ENCODE data around the gene EHBP1.
"Not testable (repeated sequence)": the region's sequence is repeated elsewhere in the genome, so short reads cannot be mapped to it uniquely, and the experiment has no call there.

The EHBP1 gene

DNA sequence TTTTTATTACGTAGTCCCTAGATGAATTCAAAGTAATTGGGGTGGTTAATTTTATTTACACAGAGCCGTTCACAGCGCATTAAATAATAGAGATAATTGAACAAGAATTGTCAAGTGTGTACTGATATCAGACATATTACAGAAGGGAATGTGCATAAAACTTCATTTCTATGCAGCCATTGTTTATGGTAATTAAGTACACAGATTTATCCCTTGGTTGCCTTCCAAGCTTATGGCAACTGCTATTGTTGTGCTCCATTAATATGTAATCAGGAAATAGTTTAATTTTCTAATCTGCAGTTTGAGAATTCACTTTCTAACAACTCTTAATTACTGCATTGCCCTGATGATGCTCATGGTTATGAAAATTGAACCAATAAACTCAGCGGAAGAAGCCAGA lies 297.8 kb downstream of the EHBP1 start:
- DNase-seq (ENCODE audit: low read depth in 1 of 2, low spot score in 1 of 2): no peak

DNA sequence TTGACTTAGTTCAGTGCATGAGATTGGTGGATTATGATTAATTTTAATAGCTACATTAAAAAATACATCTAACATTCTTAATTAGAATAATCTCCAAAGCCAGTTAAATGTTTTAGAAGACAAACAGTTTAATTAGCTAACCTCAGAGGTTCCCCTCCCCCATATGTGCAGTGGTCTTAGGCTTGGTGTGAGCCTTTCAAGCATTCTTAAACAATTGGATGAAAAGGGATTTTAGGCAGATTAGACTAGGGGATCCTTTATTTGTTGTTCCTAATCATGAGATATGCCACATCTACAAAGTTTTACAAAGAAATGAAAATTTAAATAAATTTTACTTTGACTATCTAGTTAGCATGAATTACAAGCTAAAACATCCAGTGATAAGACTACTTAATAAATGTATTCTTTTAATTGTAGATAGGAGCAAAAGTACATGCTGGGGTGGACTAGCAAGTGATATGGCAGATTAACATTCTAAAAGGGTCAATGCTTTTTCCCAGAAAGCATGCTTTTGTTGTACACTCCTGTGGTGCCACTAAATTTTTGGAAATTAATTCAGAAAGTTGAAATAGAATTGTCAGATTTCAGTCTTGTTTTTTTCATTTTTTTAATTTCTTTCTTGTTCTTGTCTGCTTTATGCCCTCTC lies 302.4 kb downstream of the EHBP1 start:
- DNase-seq (ENCODE audit: low read depth in 1 of 2, low spot score in 1 of 2): no peak

DNA sequence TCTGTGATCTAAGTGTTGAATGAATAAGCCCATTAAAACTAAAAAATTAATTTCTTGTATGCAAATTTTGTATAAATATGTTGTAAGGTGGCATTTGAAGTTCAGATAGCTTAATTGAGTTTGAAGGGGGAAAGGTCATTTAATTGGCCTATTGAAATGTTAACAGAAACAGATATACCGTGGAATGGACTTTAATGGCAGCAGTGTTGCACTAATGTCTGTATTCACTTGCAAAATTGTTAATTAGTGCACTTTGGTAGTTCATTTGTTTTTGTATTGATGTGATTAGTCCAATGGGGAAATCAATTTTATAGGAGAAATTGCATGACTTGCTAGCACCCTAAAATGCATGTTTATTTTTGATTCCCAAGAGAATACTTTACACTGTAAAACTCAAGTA lies 303.3 kb downstream of the EHBP1 start:
- DNase-seq (ENCODE audit: low read depth in 1 of 2, low spot score in 1 of 2): no peak

DNA sequence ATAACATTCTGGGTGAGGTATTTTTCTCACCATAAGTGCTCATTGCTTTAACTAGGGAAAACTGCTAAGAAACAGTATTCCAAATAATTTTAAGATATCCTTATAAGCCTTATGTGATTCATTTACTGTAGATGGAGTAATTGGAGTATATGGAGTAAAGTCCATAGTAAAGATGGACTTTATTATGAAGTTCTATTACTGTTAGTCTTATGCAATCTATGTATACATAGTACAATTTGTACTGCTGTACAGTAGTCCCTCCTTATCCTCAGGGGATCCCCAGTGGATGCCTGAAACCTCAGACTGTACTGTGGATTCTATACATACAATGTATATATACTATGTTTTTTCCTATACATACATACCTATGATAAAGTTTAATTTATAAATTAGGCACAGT lies 304.0 kb downstream of the EHBP1 start:
- no peak for DNase-seq (ENCODE audit: low read depth in 1 of 2, low spot score in 1 of 2)

DNA sequence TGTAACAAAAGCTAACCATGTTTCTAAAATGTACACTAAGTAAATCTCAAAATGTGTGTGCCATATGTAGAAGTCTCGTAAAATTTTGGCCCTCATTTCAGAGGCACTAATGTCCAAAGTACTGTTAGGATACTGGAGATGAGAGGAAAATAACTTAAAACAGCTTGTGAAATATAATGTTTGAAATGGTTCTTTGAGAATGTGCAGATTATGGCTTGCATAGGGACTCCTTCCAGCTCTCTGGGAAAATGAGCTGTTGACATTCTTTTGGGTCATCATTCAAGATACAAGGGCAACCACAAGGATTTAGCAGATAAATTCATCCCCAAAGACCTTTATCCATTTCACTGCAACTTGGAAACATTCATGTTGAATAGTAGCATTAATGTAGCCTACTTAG lies 307.0 kb downstream of the EHBP1 start:
- DNase-seq (ENCODE audit: low read depth in 1 of 2, low spot score in 1 of 2): no peak

DNA sequence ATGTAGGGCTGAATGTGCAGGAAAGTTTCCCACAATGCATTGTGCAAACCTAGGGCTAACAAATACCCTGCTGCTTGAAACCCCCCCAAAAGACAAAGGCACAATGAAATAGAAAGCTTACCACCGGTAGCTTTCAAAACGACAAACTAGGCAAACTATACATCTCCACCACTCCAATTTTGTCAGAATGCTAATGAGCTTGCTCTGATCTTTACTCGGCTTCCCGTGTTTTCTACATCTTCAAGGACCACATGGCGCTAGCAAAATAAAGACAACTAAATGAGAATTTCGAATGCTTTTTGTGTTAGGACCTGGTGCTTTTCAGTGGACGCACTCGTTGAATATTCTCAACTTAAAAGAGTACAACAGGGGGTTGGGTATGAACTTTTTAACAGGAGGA lies 307.9 kb downstream of the EHBP1 start:
- DNase-seq (ENCODE audit: low read depth in 1 of 2, low spot score in 1 of 2): no peak

DNA sequence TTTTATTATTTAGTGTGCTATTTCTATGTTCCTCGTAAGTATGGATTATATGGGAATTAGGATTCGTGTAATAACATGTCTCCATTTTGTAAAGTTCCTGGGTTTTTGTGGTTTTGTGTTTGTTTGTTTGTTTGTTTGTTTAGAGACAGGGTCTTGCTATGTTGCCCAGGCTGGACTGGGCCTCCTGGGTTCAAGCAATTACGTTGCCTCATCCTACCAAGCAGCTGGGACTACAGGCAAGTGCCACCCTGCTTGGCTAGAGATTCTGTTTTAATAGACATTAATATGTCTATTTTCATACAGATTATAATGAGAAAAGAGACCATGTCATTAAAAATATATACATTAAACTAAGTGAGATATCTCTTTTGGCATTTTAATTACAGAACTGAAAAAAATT lies 309.9 kb downstream of the EHBP1 start:
- DNase-seq (ENCODE audit: low read depth in 1 of 2, low spot score in 1 of 2): no peak

DNA sequence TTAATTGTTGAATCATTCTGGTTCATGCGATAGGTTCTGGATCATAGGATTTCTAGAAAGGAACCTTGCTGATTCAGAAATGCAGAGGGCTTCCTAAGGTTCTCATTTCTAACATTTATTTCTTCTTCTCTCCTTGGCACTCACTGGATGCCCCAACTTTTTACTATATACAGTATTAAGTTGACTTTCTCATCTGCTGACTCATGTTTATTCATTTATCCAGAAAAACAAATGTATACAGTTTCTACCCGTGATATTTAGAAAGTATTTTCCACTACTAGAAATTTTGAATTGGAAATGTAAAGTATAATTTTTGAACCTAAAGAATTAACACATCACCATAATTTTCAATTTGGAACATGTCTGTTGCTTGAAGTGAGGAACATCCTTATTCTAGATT lies 312.9 kb downstream of the EHBP1 start:
- DNase-seq (ENCODE audit: low read depth in 1 of 2, low spot score in 1 of 2): no peak

DNA sequence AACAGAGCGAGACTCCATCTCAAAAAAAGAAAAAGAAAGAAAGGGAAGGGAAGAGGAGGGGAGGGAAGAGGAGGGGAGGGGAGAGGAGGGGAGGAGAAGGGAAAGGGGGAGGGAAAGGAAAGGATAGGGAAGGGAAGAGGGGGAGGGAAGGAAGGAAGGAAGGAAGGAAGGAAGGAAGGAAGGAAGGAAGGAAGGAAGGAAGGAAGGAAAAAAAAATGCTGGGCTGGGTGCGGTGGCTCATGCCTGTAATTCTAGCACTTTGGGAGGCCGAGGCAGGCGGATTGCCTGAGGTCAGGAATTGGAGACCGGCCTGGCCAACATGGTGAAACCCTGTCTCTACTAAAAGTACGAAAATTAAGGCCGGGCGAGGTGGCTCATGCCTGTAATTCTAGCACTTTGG lies 314.2 kb downstream of the EHBP1 start:
- not testable (repeated sequence) for DNase-seq (ENCODE audit: low read depth in 1 of 2, low spot score in 1 of 2)

DNA sequence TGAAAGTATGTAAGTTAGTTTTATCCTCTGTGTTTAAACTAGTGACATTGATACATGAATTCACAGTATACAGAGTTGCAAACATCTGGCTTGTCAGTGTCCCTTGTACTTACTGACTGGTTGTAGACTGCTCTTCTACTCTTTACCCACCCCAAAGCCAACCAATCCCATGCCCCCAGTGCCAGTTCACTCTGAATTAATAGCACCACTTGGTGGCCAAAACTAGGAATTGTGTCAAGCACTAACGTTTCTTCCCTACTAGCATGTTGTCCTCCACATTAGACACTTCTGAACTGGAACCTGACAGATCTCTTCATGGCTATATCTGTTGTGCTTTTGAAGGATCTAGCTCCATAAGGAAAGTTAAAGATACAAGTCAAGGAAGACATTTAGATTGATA lies 317.9 kb downstream of the EHBP1 start:
- no peak for DNase-seq (ENCODE audit: low read depth in 1 of 2, low spot score in 1 of 2)

DNA sequence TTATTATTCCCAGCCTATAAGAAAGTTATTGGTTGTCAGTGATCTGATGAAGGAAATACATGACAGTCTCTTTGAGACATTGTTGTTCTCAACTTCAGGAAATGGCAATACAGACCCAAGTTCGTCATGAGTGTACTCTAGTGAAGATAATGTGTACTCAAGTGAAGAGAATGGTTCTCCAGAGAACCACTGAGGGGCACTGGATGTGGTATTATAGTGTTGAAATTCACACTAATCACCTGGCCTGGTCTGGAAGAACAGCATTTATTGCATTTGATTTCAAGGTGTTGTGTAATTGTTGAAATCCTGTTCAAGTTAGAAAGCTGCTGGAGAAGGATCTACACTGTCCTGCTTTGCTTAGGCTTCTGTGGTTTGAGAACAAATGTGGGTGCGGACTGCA lies 321.7 kb downstream of the EHBP1 start:
- no peak for DNase-seq (ENCODE audit: low read depth in 1 of 2, low spot score in 1 of 2)

DNA sequence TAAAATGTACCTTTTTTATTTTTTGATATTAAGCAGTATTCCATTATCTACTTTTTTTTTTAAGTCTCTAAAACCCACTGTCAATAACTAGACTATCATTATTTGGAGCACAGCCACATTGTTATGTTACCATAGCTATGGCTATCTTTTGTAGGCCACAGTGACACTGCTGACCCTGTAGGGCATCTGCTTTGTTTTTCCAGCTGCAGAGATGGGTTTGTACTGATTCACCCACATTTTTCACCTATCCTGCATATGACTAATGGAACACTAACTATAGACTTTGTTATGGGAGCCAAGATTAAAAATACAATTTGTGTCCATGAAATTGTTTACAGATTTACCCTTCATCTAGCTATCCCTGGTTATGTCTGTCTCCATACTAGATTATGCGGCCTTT lies 323.5 kb downstream of the EHBP1 start:
- no peak for DNase-seq (ENCODE audit: low read depth in 1 of 2, low spot score in 1 of 2)

DNA sequence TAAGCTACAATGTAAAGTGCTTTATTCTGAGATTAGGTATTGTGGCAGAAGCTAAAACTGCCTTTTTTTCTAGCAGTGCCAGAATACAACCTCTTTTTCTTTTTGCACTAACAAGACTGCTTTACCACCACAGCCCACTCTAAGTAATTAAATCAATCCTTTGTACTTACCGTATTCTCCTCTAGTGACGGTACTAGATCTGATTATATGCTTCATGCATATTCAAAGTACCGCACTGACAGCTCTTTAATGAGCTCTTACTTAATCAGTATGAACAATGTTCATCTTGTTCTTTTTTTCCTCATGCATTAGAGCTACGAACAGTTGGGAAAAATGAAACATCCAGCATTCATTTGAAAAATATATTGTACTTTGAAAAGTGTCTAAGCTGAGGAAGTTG lies 329.0 kb downstream of the EHBP1 start:
- no peak for DNase-seq (ENCODE audit: low read depth in 1 of 2, low spot score in 1 of 2)

DNA sequence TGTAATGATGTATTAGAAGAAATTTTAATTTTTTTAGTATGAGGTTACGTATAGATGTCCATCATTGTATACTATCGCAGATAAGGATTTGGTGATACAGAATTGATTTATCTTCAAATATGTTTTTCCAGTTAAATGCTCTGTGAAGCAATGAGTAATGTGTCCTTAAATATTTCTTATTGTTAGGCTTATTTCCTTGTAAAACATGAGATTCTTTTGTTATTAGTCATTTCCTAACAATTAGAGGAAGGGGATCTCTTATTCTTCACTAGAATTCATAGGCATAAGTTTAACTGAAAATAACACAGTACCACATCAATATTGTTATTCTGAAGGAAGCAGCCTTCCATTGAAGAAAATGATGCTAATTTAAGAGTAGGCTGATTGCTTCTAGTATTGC lies 329.7 kb downstream of the EHBP1 start:
- DNase-seq (ENCODE audit: low read depth in 1 of 2, low spot score in 1 of 2): no peak

DNA sequence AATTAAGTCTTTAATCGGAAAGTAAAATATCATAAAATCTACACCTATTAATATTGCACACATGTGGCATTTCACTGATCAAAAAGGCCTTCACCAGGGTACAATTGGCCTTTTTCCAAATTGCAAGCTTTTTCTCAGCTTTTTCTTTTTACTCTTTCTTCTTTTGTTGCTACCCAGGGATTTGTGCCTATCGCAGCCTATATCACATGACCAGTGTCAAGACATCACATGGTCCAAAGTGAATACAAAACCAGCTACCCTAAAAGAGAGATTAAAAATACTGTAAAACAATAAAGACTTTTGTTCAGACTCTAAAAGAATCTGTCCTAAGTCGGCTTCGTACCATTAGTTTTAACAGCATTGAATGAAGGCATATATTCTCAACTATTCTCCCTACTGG lies 330.1 kb downstream of the EHBP1 start:
- DNase-seq (ENCODE audit: low read depth in 1 of 2, low spot score in 1 of 2): no peak

DNA sequence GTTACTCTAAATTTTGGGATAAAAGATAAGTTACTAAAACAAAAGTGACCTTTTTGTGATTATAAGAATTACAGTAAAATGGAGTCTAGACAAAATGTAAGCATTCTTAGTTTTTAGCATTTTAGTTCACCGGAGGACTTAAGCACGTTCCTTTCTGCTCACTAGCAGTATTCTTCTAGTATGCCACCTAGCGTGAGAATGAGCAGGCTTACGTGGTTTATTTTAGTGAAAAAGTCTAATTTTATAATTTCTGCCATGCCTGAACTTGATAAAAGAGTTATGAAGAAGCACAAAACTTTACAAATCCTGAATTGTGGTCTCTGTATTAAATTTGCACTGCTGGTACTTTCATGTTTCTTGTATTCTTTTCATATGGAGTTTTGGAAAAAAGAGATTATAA lies 332.5 kb downstream of the EHBP1 start:
- no peak for DNase-seq (ENCODE audit: low read depth in 1 of 2, low spot score in 1 of 2)

DNA sequence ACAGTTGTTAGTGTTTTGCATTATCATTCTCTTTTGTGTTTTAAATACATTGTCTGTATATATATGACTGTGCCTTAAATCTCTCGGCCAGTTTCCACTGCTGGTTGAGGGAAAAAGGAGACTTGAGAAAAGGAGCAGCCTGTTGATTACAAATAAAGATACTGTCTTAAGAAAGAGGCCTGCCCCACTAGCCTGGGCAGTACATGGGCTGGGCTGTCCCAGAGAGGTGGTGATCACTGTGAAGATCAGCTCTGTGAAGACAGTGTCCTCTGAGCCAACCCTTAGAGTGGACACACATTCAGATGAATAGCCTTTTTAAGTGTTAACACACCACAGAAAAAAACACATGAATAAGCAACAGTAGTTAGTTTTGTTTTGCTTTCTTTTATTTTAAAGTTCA lies 335.1 kb downstream of the EHBP1 start:
- DNase-seq (ENCODE audit: low read depth in 1 of 2, low spot score in 1 of 2): no peak

DNA sequence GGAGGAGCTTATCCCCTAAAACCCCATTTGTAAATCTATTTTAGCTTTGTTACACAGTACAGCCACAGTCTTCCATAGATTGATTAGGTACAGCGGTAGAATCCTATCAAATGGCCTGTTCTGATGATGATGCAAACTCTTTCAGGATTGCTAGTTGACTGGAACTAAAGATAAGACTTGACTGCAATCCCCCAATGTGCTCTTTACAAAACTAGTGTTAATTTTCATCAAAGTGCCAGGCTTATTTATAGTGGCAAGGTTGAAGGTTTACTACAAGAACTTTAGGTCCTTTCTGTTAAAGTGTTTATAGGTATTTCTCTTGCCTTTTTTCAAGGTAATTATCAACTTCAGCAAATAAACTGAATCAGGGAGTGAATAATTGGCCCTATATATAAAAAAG lies 336.1 kb downstream of the EHBP1 start:
- DNase-seq (ENCODE audit: low read depth in 1 of 2, low spot score in 1 of 2): no peak

DNA sequence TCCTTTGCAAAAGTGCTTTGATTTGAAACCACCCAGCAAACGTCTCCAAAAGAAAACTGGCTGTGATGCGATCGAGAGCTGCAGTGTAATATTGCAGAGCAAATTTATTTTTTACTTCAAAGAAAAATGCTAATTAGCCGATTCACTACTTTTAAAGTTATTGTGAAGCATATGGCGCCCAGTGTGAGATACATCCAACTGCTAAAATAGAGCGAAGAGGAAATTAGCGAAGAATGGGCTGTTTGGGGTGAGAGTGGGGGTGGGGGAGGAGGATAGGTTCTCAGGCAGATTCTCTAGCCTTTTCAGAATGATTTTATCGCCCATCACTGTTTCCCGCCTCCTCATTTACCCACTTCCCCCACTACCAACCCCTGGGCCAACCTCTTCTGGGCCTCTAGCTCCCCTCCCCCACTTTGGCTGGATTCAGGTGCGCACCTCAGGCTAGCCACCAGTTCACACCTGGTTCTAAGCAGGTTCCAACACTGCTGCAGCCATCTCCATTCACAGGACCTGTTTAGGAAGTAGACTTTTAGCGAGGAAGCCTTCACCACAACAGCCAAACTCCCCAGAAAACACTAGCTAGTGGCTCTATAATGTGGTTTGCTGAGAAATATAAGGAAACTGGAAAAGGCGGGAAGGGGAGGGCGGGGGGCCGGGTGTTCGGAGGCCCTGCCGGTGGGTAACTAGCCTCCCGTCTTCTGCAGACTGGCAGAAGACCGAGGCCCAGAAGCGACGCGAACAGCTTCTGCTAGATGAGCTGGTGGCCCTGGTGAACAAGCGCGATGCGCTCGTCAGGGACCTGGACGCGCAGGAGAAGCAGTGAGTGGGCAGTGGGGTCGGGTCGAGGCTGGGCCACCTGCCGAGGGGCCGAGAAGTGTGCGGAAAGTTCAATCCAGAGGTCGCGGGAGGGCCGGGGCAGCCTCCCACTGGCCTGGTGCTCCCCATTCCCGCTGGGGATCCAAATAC lies 339.1 kb downstream of the EHBP1 start:
- DNase-seq (ENCODE audit: low read depth in 1 of 2, low spot score in 1 of 2): no peak

DNA sequence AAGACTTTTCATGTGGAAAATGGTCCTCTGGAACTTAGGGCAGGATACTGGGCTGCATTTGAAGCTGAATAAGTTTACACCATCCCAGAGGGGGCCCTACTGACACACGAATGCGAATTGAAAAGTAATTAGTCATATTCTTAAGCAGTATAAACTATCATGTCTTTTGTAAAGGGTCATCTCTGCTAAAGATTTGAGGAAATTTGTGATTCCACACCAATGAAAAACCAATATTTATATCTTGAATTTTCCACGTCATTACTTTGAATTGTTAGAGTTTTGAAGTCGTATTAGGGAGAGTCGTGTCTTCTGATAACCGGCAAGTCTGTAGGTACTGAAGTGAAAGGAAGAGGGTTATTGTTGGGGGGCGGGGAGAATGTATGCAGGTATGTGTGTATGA lies 341.0 kb downstream of the EHBP1 start:
- DNase-seq (ENCODE audit: low read depth in 1 of 2, low spot score in 1 of 2): no peak

DNA sequence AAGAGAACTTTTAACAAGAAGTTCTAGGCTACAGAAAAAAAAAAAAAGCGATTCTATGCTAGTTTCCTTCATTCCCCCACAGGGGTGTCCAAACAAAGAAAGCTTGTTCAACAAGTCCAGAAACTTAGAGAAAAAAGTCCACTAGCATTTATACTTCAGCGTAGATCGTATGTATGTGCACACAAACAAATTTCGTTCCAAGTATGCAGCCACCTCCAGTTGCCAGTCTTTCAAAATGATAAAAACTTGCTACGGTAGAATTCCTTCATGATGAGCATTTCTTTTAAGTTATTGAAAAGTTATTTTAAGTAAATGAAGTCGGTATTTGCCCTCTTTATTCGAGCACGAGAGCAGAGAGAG lies 341.4 kb downstream of the EHBP1 start:
- DNase-seq (ENCODE audit: low read depth in 1 of 2, low spot score in 1 of 2): no peak

DNA sequence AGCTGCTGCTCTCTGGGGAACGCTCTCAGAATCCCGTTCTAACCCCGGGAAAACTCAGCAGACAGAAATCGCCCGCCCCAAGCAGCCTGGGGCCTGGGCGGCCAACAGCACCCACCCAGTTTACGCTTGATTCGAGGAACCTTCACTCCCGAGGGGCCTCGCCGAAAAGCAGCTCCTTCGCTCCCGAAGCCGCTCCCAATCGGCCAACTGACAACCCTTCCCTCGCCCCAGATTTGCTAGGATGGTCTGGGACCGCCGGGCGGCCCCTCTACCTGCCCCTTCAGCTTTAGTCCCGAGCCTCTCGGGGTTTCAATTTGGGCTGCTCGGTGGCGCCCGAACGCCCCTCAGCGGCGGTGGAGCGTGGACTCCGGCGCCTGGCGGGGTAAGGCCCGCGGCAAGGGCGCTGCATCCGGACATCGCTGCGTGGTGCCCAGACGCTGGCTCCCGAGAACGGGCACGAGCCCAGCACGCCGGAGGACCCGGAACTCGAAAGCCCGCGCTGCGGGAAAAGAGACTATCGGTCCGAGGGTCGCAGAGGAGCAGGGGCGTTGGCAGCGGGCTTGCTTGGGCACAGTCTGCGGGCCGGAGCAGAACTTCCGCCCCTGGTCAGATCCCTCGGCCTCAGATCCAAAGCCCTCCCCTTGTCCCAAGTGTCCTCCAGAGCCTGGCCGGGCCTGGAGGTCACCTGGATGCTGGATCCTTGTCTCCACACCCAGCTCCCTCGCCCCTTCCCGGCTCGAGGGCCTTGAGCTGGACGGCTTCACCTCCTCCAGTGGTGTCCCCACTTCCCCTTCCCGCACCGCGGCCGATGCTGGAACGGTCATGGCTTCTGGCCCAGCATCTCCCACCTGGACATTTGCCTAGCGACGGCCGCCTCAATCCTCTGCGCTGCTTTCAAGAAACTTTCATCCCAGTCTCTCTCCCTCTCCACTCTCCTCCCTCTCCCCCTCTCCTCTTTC lies 342.1 kb downstream of the EHBP1 start:
- DNase-seq (ENCODE audit: low read depth in 1 of 2, low spot score in 1 of 2): no peak

Data from stimulated activated CD4-positive, alpha-beta T cell treated with anti-CD3 and anti-CD28 coated beads, Interleukin-15, amount 100 ng/mL, for 1 hour (primary cell).